IMR-90 (cell line): ENCODE data around the gene ANKMY1. TPM values are rescaled to one million over a fixed set of nuclear protein-coding genes. Genes with fewer than 3 reads are reported as not detected.

Source experiments
- ATAC-seq: fragments of 200-7000 bp; cut with Tn5 transposase; 2 replicates; pipeline ENCODE4 v1.9.1; 2020; ENCODE audit warnings: low read depth, mild to moderate bottlenecking, moderate library complexity
- BruUV-seq: library from RNA; stranded (reverse); fragments of 400-500 nt; replicated peaks from 2 replicates; lab custom pipeline; 2021; lab: Mats Ljungman, UMichigan
- CTCF ChIA-PET: fragments of 300-600 bp; formaldehyde crosslinking; extraction: SDS; loops from one replicate; lab custom pipeline; 2021; ENCODE audit warnings: antibody characterized with exemption; lab: Yijun Ruan, JAX
- POLR2A ChIA-PET: fragments of 300-600 bp; sonication (Branson Sonifier 250); formaldehyde crosslinking; loops from one replicate; lab custom pipeline; 2022; ENCODE audit warnings: antibody characterized with exemption; ENCODE audit not compliant: unreplicated experiment; lab: Charles Lee
- DNase-seq: peaks from one replicate; pipeline ENCODE4 v3.0.0; 2013
- H2AFZ ChIP-seq: replicated peaks from 2 replicates; pipeline ENCODE3; 2013; ENCODE audit warnings: low read length, mild to moderate bottlenecking; ENCODE audit not compliant: poor library complexity
- H2AK5ac ChIP-seq: 2 replicates; pipeline ENCODE4 v1.6.1; 2013; ENCODE audit warnings: low read depth, low read length, inconsistent platforms
- H2AK9ac ChIP-seq: replicated peaks from 2 replicates; pipeline ENCODE3; 2013; ENCODE audit warnings: mild to moderate bottlenecking, low read depth, low read length, moderate library complexity; ENCODE audit not compliant: poor library complexity
- H2BK120ac ChIP-seq: 2 replicates; pipeline ENCODE4 v1.6.1; 2013; ENCODE audit warnings: low read depth, low read length, inconsistent platforms
- H2BK15ac ChIP-seq: 3 replicates; pipeline ENCODE4 v1.6.1; 2013; ENCODE audit warnings: low read depth, low read length, inconsistent platforms
- H2BK20ac ChIP-seq: 2 replicates; pipeline ENCODE4 v1.6.1; 2013; ENCODE audit warnings: low read depth, mild to moderate bottlenecking, inconsistent platforms, low read length, moderate library complexity
- H2BK5ac ChIP-seq: 2 replicates; pipeline ENCODE4 v1.6.1; 2013; ENCODE audit warnings: mild to moderate bottlenecking, low read depth, low read length, inconsistent platforms; ENCODE audit not compliant: poor library complexity, severe bottlenecking
- H3K14ac ChIP-seq: replicated peaks from 2 replicates; pipeline ENCODE4 v1.6.1; 2013; ENCODE audit warnings: low read depth, low read length, inconsistent platforms
- H3K18ac ChIP-seq: 2 replicates; pipeline ENCODE4 v1.6.1; 2013; ENCODE audit warnings: low read depth, low read length, control low read depth
- H3K23ac ChIP-seq: 2 replicates; pipeline ENCODE4 v1.6.1; 2013; ENCODE audit warnings: low read depth, low read length, inconsistent platforms
- H3K27ac ChIP-seq: 2 replicates; pipeline ENCODE4 v1.5.1; 2013; ENCODE audit warnings: mild to moderate bottlenecking, control low read depth, low read length; ENCODE audit not compliant: insufficient read depth
- H3K27me3 ChIP-seq: 2 replicates; pipeline ENCODE4 v1.6.1; 2013; ENCODE audit warnings: low read length; ENCODE audit not compliant: control insufficient read depth, insufficient read depth
- H3K36me3 ChIP-seq: 2 replicates; pipeline ENCODE4 v1.6.1; 2013; ENCODE audit warnings: low read length, mixed read lengths; ENCODE audit not compliant: control insufficient read depth, insufficient read depth
- H3K4ac ChIP-seq: 2 replicates; pipeline ENCODE4 v1.6.1; 2013; ENCODE audit warnings: low read depth, low read length, inconsistent platforms
- H3K4me1 ChIP-seq: 2 replicates; pipeline ENCODE4 v1.6.1; 2013; ENCODE audit warnings: low read length, mixed read lengths; ENCODE audit not compliant: control insufficient read depth, insufficient read depth
- H3K4me2 ChIP-seq: 2 replicates; pipeline ENCODE4 v1.6.1; 2013; ENCODE audit warnings: low read depth, mild to moderate bottlenecking, control low read depth, low read length, moderate library complexity
- H3K4me3 ChIP-seq: 2 replicates; pipeline ENCODE4 v1.5.1; 2013; ENCODE audit warnings: low read depth, mild to moderate bottlenecking, control low read depth, low read length, moderate library complexity; ENCODE audit not compliant: insufficient read depth
- H3K56ac ChIP-seq: 2 replicates; pipeline ENCODE4 v1.6.1; 2013; ENCODE audit warnings: low read length, inconsistent platforms; ENCODE audit not compliant: insufficient read depth; ENCODE audit errors: extremely low read depth
- H3K79me1 ChIP-seq, 2 experiments: 2 replicates each; pipeline ENCODE4 v1.6.1; 2013; ENCODE audit warnings: low read length in 2 of 2, inconsistent platforms in 1 of 2, low read depth in 1 of 2
- H3K9ac ChIP-seq: 2 replicates; pipeline ENCODE4 v1.6.1; 2013; ENCODE audit warnings: low read depth, low read length, control low read depth
- H3K9me1 ChIP-seq: 2 replicates; pipeline ENCODE4 v1.6.1; 2013; ENCODE audit warnings: low read length, inconsistent platforms; ENCODE audit not compliant: insufficient read depth
- H3K9me3 ChIP-seq: 2 replicates; pipeline ENCODE4 v1.6.1; 2013; ENCODE audit warnings: low read length; ENCODE audit not compliant: control insufficient read depth, insufficient read depth
- H4K20me1 ChIP-seq: 2 replicates; pipeline ENCODE4 v1.6.1; 2013; ENCODE audit warnings: low read length, inconsistent platforms; ENCODE audit not compliant: insufficient read depth
- H4K5ac ChIP-seq: 2 replicates; pipeline ENCODE4 v1.6.1; 2013; ENCODE audit warnings: mild to moderate bottlenecking, low read depth, low read length, control low read depth
- H4K8ac ChIP-seq, 2 experiments: 2 replicates each; pipeline ENCODE4 v1.6.1; 2013; ENCODE audit warnings: low read depth in 2 of 2, low read length in 2 of 2, control low read depth in 1 of 2, inconsistent platforms in 1 of 2
- H4K91ac ChIP-seq: 2 replicates; pipeline ENCODE4 v1.6.1; 2013; ENCODE audit warnings: low read depth, low read length, inconsistent platforms; ENCODE audit not compliant: insufficient read depth
- CHD1 ChIP-seq: IDR thresholded peaks from 2 replicates; pipeline ENCODE4 v1.6.1; 2012; ENCODE audit warnings: low read depth, low read length, improper control_type of control experiment
- CTCF ChIP-seq: conservative IDR thresholded peaks from 2 replicates; pipeline ENCODE4 v1.5.1; 2012; ENCODE audit warnings: mild to moderate bottlenecking, low read depth, low read length, improper control_type of control experiment
- NFE2L2 ChIP-seq: fragments of 150-350 bp; IDR thresholded peaks from 2 replicates; pipeline ENCODE4 v1.6.1; 2016; ENCODE audit warnings: low read depth, mild to moderate bottlenecking, low read length
- POLR2A ChIP-seq: IDR thresholded peaks from 2 replicates; pipeline ENCODE4 v1.6.1; 2012; ENCODE audit warnings: mild to moderate bottlenecking, low read depth, low read length
- RAD21 ChIP-seq: IDR thresholded peaks from 2 replicates; pipeline ENCODE4 v1.6.1; 2012; ENCODE audit warnings: low read length, improper control_type of control experiment
- USF2 ChIP-seq: fragments of 150-350 bp; IDR thresholded peaks from 2 replicates; pipeline ENCODE4 v1.6.1; 2017; ENCODE audit warnings: mild to moderate bottlenecking, antibody characterized with exemption, low read length, low read depth
- WGBS, 2 experiments: methylation state at CpG; one replicate each; pipeline versions ENCODE4 v1.1.5 to v1.1.7; 2013; ENCODE audit warnings: missing lambda C conversion rate in 2 of 2; ENCODE audit not compliant: insufficient read length in 1 of 2; ENCODE audit errors: extremely low coverage in 2 of 2; 5-methylcytosine and 5-hydroxymethylcytosine counted together
- dilution Hi-C: fragments of 300-500 bp; cut with HindIII; formaldehyde crosslinking; loops from one replicate; pipeline ENCODE4 v1.14.3; 2018; ENCODE audit warnings: low sequenced_read_pairs; ENCODE audit not compliant: unreplicated experiment
- in situ Hi-C: fragments of 300-500 bp; cut with MboI; formaldehyde crosslinking; loops from 3 replicates; pipeline ENCODE4 v1.14.3; 2019; ENCODE audit warnings: low sequenced_read_pairs, inconsistent platforms, mixed read lengths
- intact Hi-C: fragments of 100-400 bp; cut with micrococcal nuclease; formaldehyde crosslinking; loops from 2 replicates; pipeline ENCODE4 v1.10.0; 2022
- polyA plus RNA-seq, 3 experiments: library from polyadenylated mRNA; depleted of rRNA; stranded (reverse); fragments of >200 nt; gene quantifications; 2 replicates each; pipeline ENCODE4 v1.2.3, GENCODE V29; 2012; ENCODE audit warnings: low replicate concordance in 1 of 3
- total RNA-seq: library from RNA; depleted of rRNA; stranded (reverse); fragments of >200 nt; gene quantifications from 2 replicates; pipeline ENCODE4 v1.2.3, GENCODE V29; 2012

Gene ANKMY1
- total and polyA plus RNA-seq, 2 of the 4 experiments (the other 2 are of a cell fraction), result 2.9 to 5.5 TPM

DNA sequence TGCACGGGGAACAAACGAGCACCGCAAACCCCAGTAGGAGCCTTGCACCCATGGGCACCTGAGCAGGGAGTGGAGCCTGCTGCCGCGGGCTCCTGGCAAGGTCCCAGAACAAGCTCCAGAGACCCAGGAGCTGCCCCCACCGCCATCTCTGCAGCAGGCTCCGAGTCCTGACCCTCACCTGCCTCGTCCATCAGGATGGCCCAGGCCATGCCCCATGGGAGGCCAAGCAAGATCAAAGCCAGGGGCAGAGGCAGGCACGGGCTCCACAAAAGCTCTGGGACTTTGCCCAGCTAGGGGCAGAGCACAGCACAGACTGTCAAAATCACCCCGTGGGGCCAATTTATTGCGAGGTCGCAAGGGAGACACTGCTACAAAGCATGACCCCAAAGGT lies 78.7 kb downstream of the ANKMY1 start:
- in situ Hi-C loops (no loop called here), intact Hi-C loops (no loop called here), dilution Hi-C loops (no loop called here)
- Histone ChIP-seq H2AFZ (no peak overlapping the region), H3K79me1 (no peaks in the 10 kb centered on the region), H3K4ac (no peak overlapping the region), H4K91ac (no peak overlapping the region), H2BK120ac (no peak overlapping the region), H3K36me3 (no peaks in the 10 kb centered on the region), H4K20me1 (no peaks in the 10 kb centered on the region), H3K27me3 (no peaks in the 10 kb centered on the region), H3K23ac (no peak overlapping the region), H2AK9ac (no peak overlapping the region), H2AK5ac (no peak overlapping the region), H2BK15ac (no peak overlapping the region), H3K9ac (no peak overlapping the region), H2BK20ac (no peak overlapping the region), H3K9me1 (no peaks in the 10 kb centered on the region), H3K4me2 (no peak overlapping the region), H2BK5ac (no peak overlapping the region), H3K27ac (no peak overlapping the region), H3K4me3 (no peak overlapping the region), H4K8ac (no peak overlapping the region), H3K56ac (no peak overlapping the region), H4K5ac (no peak overlapping the region), H3K14ac (no peak overlapping the region), H3K18ac (no peak overlapping the region), H3K9me3 (no peaks in the 10 kb centered on the region), H3K4me1 (no peaks in the 10 kb centered on the region)
- POLR2A ChIA-PET, result no interaction called here
- ATAC-seq (no peak), DNase-seq (no peak)
- BruUV-seq, result no TSS peak
- 63% methylated on average over 12 of the region's 12 CpGs; no CpG with 5 or more reads in 1 of the 2 experiments for WGBS, 2 experiments
- CTCF ChIA-PET, result no interaction called here
- TF ChIP-seq POLR2A (no peak), NFE2L2 (no peak), RAD21 (no peak), USF2 (no peak), CHD1 (no peak), CTCF (no peak)
